Testis (tissue), 3 donors: ENCODE data around the gene DMTF1. TPM values are rescaled to one million over a fixed set of nuclear protein-coding genes. Genes with fewer than 3 reads are reported as not detected.
A peak's percentile ranks its signal among the peaks of the same experiment; 100 is the strongest.

Source experiments
- DNase-seq: peaks from one replicate; pipeline ENCODE4 v3.0.0-alpha.2; 2019
- H3K27ac ChIP-seq, 2 donors: fragments of 200-600 bp; sonication (generic); one replicate each; pipeline ENCODE4 v1.5.1; 2019
- H3K27me3 ChIP-seq: fragments of 200-600 bp; sonication (generic); one replicate; pipeline ENCODE4 v1.5.1; 2019
- H3K36me3 ChIP-seq: fragments of 200-600 bp; sonication (generic); one replicate; pipeline ENCODE4 v1.5.1; 2017; ENCODE audit warnings: low read depth; ENCODE audit errors: missing control alignments
- H3K4me1 ChIP-seq: fragments of 200-600 bp; sonication (generic); one replicate; pipeline ENCODE4 v1.5.1; 2019
- H3K4me3 ChIP-seq, 2 donors: fragments of 200-600 bp; sonication (generic); one replicate each; pipeline ENCODE4 v1.5.1; 2017 to 2019
- H3K9me3 ChIP-seq: fragments of 200-600 bp; sonication (generic); one replicate; pipeline ENCODE4 v1.5.1; 2017
- POLR2A ChIP-seq: fragments of 450-650 bp; IDR thresholded peaks from one replicate; pipeline ENCODE4 v1.6.1; 2017; ENCODE audit warnings: antibody characterized with exemption, mild to moderate bottlenecking, moderate library complexity
- WGBS, 2 donors: methylation state at CpG; one replicate each; pipeline ENCODE4 v1.1.5; 2018; 5-methylcytosine and 5-hydroxymethylcytosine counted together
- intact Hi-C: fragments of 100-400 bp; cut with DNase I; formaldehyde crosslinking; loops from one replicate; pipeline ENCODE4 v1.15.1; 2023; ENCODE audit warnings: low total_unique reads
- polyA plus RNA-seq: library from polyadenylated mRNA; stranded (reverse); fragments of 350-450 nt; fragmentation: Illumina TruSeq; extraction: RNeasy Lipid Tissue Mini Kit (QIAGEN cat#74804); gene quantifications from one replicate; pipeline ENCODE4 v1.2.3, GENCODE V29; 2014; ENCODE audit warnings: low read depth, low replicate concordance; ENCODE audit not compliant: insufficient read depth
- total RNA-seq, 2 donors: library from RNA; depleted of rRNA; stranded (reverse); fragments of >200 nt; gene quantifications; one replicate each; pipeline ENCODE4 v1.2.3, GENCODE V29; 2016
- TF ChIP-seq, protein P1 (sequence below), 3 experiments: fragments of 450-650 bp in 2 of 3; fragments of 200-600 bp in 1 of 3; sonication (generic) in 1 of 3; IDR thresholded peaks; one replicate each; pipeline ENCODE4 v1.5.1; 2016 to 2019; ENCODE audit warnings: antibody characterized with exemption in 3 of 3, mild to moderate bottlenecking in 2 of 3, moderate library complexity in 1 of 3

DMTF1 gene
- total and polyA plus RNA-seq, 3 donors from 2014 or later, result 118 to 196 (median 148) TPM

DNA sequence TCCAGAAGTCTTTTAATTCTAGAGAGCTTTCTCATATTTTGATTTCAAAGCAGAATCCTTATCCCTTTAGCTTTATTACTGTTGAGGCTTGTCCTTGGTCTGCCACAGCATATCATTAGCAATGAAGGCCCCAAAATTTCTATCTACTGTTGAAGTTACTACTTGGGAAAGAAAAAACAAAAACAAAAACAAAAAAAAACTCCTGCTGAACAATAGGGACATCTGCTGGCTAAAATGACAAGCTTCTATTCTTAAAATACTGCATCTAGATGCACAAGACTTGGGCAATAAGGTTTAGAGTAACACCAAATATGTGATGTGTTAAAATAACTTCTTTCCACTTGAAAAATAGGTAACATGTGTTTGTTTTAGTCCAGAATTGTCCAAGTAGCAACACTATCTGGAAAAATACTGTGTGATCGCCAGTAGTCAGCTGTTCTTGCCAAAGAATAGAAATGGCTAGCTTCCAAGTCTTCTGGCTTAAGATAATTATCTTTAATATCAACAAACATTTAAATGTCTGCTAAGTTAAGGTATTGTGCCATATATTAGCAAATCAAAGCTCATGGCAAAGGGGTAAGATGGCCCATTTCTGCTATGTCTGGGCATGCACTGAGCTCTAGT, 3.8 kb upstream of the DMTF1 start:
- intact Hi-C loops, result loop anchor here (5.0 to 10.0 kb wide), 2 partner anchors 76 to 221 kb away; no protein-coding TSS in a partner anchor
- Histone ChIP-seq H3K9me3 (no peaks in the 10 kb centered on the region), H3K4me1 (no peaks in the 10 kb centered on the region), H3K36me3 (no peaks in the 10 kb centered on the region), H3K4me3 (no peak overlapping the region), H3K27me3 (no peaks in the 10 kb centered on the region), H3K27ac (no peak overlapping the region)
- no peak for DNase-seq
- 48 to 55% methylated on average over 1 of the region's 1 CpG for WGBS, 2 donors
- no peak for TF ChIP-seq POLR2A
- TF ChIP-seq, protein P1, sequence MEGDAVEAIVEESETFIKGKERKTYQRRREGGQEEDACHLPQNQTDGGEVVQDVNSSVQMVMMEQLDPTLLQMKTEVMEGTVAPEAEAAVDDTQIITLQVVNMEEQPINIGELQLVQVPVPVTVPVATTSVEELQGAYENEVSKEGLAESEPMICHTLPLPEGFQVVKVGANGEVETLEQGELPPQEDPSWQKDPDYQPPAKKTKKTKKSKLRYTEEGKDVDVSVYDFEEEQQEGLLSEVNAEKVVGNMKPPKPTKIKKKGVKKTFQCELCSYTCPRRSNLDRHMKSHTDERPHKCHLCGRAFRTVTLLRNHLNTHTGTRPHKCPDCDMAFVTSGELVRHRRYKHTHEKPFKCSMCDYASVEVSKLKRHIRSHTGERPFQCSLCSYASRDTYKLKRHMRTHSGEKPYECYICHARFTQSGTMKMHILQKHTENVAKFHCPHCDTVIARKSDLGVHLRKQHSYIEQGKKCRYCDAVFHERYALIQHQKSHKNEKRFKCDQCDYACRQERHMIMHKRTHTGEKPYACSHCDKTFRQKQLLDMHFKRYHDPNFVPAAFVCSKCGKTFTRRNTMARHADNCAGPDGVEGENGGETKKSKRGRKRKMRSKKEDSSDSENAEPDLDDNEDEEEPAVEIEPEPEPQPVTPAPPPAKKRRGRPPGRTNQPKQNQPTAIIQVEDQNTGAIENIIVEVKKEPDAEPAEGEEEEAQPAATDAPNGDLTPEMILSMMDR (IDR thresholded peaks at IDR 0.05), result peak in 2 of 3 experiments; percentile 28 to 33

DNA sequence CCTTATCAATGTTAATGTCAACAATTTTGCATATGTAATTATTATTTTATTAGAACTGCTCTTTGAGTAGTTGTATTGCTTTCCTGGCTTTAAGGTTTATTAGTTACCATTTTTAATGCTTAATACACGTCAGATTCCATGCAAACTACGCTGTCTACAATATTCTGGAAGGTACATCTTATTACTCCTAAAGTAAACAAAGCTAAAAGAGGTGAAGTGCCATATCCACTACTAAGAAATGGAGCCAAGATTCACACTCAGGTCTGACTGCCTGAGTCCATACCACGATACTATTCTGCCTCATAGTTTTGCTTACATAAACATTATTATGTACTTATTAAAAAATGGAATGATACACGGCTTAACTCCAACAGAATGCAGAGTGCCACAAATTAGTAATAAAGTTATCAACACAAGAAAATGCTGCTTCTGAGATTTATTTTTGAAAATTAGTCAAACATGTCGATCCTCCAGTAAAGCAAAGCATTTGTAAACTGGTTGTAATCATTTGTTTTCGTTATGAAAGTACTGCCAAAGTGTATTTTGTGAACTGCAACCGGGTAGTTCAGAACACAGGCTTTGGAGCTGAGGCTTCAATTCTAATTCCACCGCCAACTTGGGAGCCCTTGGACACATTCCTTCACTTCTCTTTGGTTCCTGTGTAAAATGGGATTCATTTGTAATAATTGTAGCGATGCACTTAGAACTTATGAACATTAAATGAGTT, 1.1 kb upstream of the DMTF1 start:
- H3K4me1 ChIP-seq, result peaks cover 15% of the 10 kb centered on the region
- H3K9me3 ChIP-seq, result no peaks in the 10 kb centered on the region
- TF ChIP-seq, protein P1 (IDR thresholded peaks at IDR 0.05), result no peak
- TF ChIP-seq POLR2A, result no peak
- WGBS, 2 donors, result 22 to 24% methylated on average over 9 of the region's 9 CpGs
- no peaks in the 10 kb centered on the region for H3K27me3 ChIP-seq
- intact Hi-C loops, result no loop called here
- DNase-seq, result no peak
- H3K4me3 ChIP-seq, result peak overlapping the region; percentile 83 to 90
- H3K36me3 ChIP-seq, result no peaks in the 10 kb centered on the region
- peak overlapping the region; percentile 96 to 98 for H3K27ac ChIP-seq

DNA sequence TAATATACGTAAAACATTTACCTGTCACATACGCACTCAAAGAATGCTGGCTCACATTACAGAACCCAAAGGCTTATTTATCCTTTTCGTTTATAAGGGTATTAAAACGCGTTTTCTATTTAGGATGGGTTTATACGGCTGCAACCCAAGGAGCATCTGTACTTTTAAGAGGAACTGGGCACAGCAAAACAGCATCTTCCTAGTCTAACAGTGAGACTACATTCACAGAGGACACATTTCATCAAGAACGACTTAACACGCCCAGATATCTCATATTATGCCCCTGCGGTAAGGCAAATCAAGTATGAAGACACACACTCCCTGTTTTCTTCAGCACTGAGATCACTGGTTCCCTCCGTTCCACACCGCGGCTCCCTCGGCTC, 533 bp upstream of the DMTF1 start:
- H3K4me1 ChIP-seq, result peaks cover 17% of the 10 kb centered on the region
- WGBS, 2 donors, result 2 to 3% methylated on average over 12 to 13 of the region's 13 CpGs
- H3K4me3 ChIP-seq, result peak overlapping the region; percentile 83 to 90
- no peak for TF ChIP-seq POLR2A
- TF ChIP-seq, protein P1 (IDR thresholded peaks at IDR 0.05), result no peak
- no peaks in the 10 kb centered on the region for H3K36me3 ChIP-seq
- no peaks in the 10 kb centered on the region for H3K9me3 ChIP-seq
- intact Hi-C loops, result no loop called here
- peak overlapping the region; percentile 96 to 98 for H3K27ac ChIP-seq
- no peaks in the 10 kb centered on the region for H3K27me3 ChIP-seq
- no peak for DNase-seq

DNA sequence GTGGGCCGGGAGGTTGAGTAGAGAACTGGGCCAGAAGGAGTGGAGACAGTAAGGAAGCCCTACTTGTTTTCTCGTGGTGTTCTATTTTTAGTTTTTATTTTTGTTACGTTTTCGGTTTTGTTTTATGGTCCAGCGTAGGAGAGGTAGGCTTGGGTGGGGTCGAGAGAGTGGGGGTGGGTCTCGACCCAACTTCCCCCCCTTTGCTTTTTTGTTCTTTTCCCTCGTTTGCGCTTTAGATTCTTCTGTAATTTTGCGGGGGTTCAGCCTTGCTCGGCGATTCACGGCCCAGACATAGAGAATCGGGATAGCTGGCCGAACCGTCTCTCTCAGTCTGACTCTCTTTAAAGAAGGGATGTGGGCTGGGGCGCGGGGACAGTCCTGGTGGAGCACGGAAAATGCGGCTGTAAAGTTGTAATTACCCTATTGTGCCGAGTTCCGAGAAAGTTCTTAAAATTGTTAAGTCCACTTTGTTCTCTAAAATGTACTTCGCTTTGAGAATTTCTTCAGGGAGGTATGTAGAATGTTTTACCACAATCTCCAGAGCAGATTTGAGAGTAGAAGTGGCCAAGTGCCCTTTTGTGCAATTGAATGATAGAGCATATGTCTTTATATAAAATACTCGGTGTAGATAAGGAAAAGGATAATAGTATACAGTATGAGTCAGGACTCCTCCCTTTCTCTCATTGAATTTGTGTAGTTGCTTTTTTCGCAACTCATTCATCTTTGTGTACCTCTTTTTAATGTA, 816 bp downstream of the DMTF1 start:
- H3K4me3 ChIP-seq, result peak overlapping the region; percentile 83 to 90
- H3K36me3 ChIP-seq, result no peaks in the 10 kb centered on the region
- no peaks in the 10 kb centered on the region for H3K27me3 ChIP-seq
- no peak for TF ChIP-seq POLR2A
- peak overlapping the region; percentile 96 to 98 for H3K27ac ChIP-seq
- peak; percentile 57 for DNase-seq
- peaks cover 17% of the 10 kb centered on the region for H3K4me1 ChIP-seq
- H3K9me3 ChIP-seq, result no peaks in the 10 kb centered on the region
- intact Hi-C loops, result no loop called here
- WGBS, 2 donors, result 0 to 1% methylated on average over 25 of the region's 25 CpGs

DNA sequence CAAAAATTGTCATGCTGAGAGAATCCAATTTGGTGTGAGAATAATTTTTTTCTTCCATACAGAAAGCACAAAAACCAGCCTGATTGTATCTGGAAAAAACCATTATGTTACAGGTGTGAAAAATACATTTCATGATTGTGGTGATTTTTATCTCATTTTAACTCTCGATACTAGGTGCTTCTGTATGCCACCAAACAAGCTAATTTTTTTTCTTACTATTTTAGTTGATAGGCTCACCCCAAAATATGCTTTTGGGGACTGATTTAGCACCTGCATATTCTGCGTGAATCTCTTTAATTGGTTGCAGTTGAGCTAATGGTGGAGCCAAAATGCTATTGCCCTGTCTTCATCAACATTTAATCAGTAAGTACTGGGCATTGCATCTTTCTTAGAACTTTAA, 1.9 kb downstream of the DMTF1 start:
- H3K36me3 ChIP-seq, result no peaks in the 10 kb centered on the region
- no peaks in the 10 kb centered on the region for H3K27me3 ChIP-seq
- H3K27ac ChIP-seq, result no peak overlapping the region
- TF ChIP-seq, protein P1 (IDR thresholded peaks at IDR 0.05), result no peak
- no peak for TF ChIP-seq POLR2A
- DNase-seq, result no peak
- intact Hi-C loops, result no loop called here
- H3K4me1 ChIP-seq, result peaks cover 17% of the 10 kb centered on the region
- H3K4me3 ChIP-seq, result peak overlapping the region in 1 of 2 donors; percentile 83
- 30 to 35% methylated on average over 2 of the region's 2 CpGs for WGBS, 2 donors
- no peaks in the 10 kb centered on the region for H3K9me3 ChIP-seq
